Measurements from ENCODE around the gene ADAMTSL4. TPM values are rescaled to one million over a fixed set of nuclear protein-coding genes. Genes with fewer than 3 reads are reported as not detected.

Gene ADAMTSL4
- total and polyA plus RNA-seq, 4 donors: 5.6 to 12.2 (median 11.5) TPM

- no peak for TF ChIP-seq REST (IDR thresholded peaks at IDR 0.05)
- no peak for TF ChIP-seq HNF4G (IDR thresholded peaks at IDR 0.05)
- TF ChIP-seq NR2F2 (IDR thresholded peaks at IDR 0.05): no peak
- TF ChIP-seq GABPA (IDR thresholded peaks at IDR 0.05 in 1 of 2, conservative IDR thresholded peaks at IDR 0.05 in 1 of 2): no peak
- TF ChIP-seq RXRA (IDR thresholded peaks at IDR 0.05): no peak
Measured at GRCh38 chr1:150545486-150546032, 3.6 kb upstream of the ADAMTSL4 start (continued).

GRCh38 chr1:150546294-150546937 lies 2.8 kb upstream of the ADAMTSL4 start:
- Histone ChIP-seq H3K4me3 (ENCODE audit: low read depth in 1 of 3, low read length in 3 of 3) (no peak overlapping the region), H3K4me1 (ENCODE audit: control insufficient read depth in 4 of 4, insufficient read depth in 4 of 4, low read length in 3 of 4) (peaks cover 5 to 28% (median 10%) of the 10 kb centered on the region in 4 donors), H3K36me3 (ENCODE audit: control insufficient read depth in 4 of 4, insufficient read depth in 3 of 4, low read depth in 1 of 4, low read length in 3 of 4) (no peaks in the 10 kb centered on the region), H3K27me3 (ENCODE audit: control insufficient read depth in 4 of 4, insufficient read depth in 4 of 4, low read length in 3 of 4) (no peaks in the 10 kb centered on the region), H3K9ac (ENCODE audit: low read depth in 1 of 2, low read length in 2 of 2) (no peak overlapping the region), H3K9me3 (ENCODE audit: control insufficient read depth in 4 of 4, low read length in 3 of 4) (no peaks in the 10 kb centered on the region), H3K27ac (ENCODE audit: low read depth in 1 of 2, low read length in 2 of 2) (no peak overlapping the region)
- WGBS: 91% methylated on average over 16 of the region's 16 CpGs
- no peak for DNase-seq (ENCODE audit: low spot score)
- TF ChIP-seq YY1 (IDR thresholded peaks at IDR 0.05) (no peak), FOXA2 (IDR thresholded peaks at IDR 0.05) (no peak), REST (IDR thresholded peaks at IDR 0.05) (no peak), RXRA (IDR thresholded peaks at IDR 0.05) (no peak), ATF3 (IDR thresholded peaks at IDR 0.05) (no peak)

- Histone ChIP-seq H3K27ac (ENCODE audit: low read depth in 1 of 2, low read length in 2 of 2) (peak overlapping the region; percentile 87 to 89), H3K9ac (ENCODE audit: low read depth in 1 of 2, low read length in 2 of 2) (peak overlapping the region in 1 of 2 donors; percentile 68), H3K9me3 (ENCODE audit: control insufficient read depth in 4 of 4, low read length in 3 of 4) (no peaks in the 10 kb centered on the region), H3K4me1 (ENCODE audit: control insufficient read depth in 4 of 4, insufficient read depth in 4 of 4, low read length in 3 of 4) (peaks cover 17 to 45% (median 25%) of the 10 kb centered on the region in 4 donors), H3K27me3 (ENCODE audit: control insufficient read depth in 4 of 4, insufficient read depth in 4 of 4, low read length in 3 of 4) (no peaks in the 10 kb centered on the region), H3K4me3 (ENCODE audit: low read depth in 1 of 3, low read length in 3 of 3) (peak overlapping the region in 2 of 3 donors; percentile 61 to 68), H3K36me3 (ENCODE audit: control insufficient read depth in 4 of 4, insufficient read depth in 3 of 4, low read depth in 1 of 4, low read length in 3 of 4) (no peaks in the 10 kb centered on the region)
- 42% methylated on average over 4 of the region's 4 CpGs for WGBS
- DNase-seq (ENCODE audit: low spot score): no peak
- TF ChIP-seq TAF1 (conservative IDR thresholded peaks at IDR 0.05) (no peak), EGR1 (IDR thresholded peaks at IDR 0.05; ENCODE audit: low read depth in 2 of 2) (no peak), FOXA2 (IDR thresholded peaks at IDR 0.05) (no peak), SP1 (IDR thresholded peaks at IDR 0.05) (no peak), CTCF (IDR thresholded peaks at IDR 0.05; ENCODE audit: low read depth, low read length, missing input control) (no peak), GABPA (IDR thresholded peaks at IDR 0.05 in 1 of 2, conservative IDR thresholded peaks at IDR 0.05 in 1 of 2) (no peak), ZBTB33 (IDR thresholded peaks at IDR 0.05) (no peak), REST (IDR thresholded peaks at IDR 0.05) (no peak), YY1 (IDR thresholded peaks at IDR 0.05) (no peak)
Measured at GRCh38 chr1:150548324-150548631, 930 bp upstream of the ADAMTSL4 start.

Measured in liver (tissue), 9 donors.